HG02870 (cell line): ENCODE results near the gene ATP7B.

Experiments
- ATAC-seq: cut with Tn5 transposase; IDR thresholded peaks from one replicate; pipeline ENCODE4 v1.9.1; 2021; ENCODE audit warnings: mild to moderate bottlenecking, moderate library complexity; ENCODE audit not compliant: unreplicated experiment

ATP7B gene

DNA sequence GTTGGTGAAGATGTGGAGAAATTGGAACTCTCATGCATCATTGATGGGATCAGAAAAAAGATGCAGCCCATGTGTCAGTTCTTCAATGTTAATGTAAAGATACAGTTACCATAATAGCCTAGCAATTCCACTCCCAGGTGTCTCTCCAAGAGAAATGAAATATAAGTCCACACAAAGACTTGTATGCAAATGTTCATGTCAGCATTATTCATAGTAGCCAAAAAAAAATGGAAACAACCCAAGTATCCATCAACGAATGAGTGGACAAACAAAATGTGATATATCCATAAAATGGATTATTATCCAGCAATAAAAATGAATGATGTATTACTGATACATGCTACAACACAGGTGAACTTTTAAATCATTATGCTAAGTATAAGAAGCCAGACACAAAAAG lies 110.8 kb downstream of the ATP7B start:
- ATAC-seq: no peak

DNA sequence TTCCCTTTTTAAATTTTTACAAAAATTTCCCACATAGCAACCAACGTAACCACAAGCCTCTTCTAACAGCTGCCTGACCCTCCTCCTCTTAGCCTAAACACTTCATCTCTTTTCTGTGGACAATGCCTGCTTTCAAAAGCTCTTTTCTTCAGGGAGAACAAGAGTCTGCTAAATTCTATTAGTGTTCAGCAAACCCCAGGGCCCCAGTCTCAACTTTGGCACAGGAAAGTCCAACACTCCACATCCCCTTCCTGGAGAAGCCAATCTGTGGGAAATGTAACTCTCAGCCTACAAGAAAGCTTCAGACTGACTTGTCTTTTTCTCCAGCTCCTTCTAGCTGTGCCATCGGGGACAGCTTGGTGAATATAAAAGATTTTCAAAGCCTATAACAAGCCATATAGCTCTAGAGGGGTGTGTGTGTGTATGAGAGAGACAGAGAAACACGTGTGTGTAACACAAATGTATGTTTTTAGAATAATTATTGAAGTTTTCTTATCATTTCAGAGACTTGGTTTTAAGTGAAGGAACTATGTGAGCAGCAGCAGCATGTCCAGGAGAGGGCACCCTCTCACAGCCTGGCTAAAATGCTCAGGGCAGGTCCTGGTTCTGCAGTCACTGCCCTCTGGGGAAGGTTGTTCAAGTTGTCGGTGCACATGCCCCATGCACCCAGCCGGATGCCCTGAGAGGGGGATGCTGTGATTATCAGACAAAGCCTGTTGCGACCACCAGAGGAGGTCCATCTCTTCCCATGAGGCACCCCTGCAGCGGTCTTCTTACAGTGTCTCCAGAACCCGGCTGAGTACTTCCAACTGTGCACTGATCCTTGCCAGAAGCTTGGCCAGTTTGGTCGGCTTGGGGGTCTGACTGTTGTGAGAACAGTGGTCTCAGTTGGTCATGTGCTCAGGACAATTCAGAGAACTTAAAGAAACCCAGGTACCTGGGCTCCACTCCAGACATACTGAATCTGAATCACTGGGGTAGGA lies 115.1 kb downstream of the ATP7B start:
- ATAC-seq: peak; percentile 81

DNA sequence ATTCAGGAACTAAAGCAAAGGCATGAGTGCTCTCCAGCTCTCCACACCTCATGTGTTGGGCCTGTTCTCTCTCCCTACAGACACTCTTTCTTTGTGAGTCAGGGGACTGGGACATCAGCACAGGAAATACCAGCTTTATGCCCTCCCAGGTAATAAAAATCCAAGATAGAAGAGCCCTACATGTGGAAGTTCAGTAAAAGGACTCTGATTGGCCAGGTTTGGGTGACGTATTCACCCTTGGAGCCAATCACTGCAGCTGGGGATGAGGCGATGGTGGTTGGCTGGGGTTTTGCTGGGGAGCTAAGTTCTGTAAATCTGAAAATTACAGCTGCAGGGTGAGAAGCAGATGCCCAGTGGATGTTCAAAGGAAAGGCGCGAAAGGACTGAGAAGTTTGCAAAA lies 117.0 kb downstream of the ATP7B start:
- no peak for ATAC-seq

DNA sequence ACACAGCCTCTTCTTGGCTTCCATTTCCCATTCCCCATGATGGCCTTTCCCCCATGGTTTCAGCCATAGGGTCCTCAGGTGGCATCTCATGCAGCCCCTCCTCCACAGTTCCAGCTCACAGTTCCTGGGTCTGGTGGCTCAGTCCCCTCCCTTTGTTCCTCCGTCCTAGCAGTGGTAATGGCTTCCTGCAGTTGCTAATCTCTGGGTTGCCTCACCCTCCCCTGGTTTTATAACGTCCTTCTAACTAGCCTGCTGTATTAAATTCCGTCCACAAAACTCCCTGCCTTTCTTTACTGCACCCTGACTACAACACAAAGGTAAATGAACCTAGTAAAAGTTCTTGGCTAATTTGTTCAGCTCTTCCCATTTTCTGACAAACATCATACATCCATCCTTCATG lies 118.6 kb downstream of the ATP7B start:
- ATAC-seq: no peak

DNA sequence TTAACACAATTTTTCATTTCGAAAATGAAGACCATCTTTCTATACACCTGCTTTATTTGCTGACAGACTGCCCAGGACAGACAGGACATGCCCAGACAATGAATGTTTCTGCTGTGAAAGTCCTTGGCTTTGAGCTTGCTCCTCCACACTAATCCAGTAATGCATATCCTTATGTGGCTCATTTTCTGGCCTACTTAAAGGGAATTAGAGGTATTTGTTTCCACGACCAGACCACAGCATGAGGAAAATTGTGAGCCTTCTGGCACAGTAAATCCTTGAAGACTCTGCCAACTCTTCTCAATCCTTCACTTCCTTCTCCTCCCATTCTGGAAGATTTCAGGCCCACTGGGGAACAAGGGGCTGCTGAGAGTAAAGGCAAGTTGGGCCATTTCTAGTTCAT lies 123.8 kb downstream of the ATP7B start:
- ATAC-seq: no peak

DNA sequence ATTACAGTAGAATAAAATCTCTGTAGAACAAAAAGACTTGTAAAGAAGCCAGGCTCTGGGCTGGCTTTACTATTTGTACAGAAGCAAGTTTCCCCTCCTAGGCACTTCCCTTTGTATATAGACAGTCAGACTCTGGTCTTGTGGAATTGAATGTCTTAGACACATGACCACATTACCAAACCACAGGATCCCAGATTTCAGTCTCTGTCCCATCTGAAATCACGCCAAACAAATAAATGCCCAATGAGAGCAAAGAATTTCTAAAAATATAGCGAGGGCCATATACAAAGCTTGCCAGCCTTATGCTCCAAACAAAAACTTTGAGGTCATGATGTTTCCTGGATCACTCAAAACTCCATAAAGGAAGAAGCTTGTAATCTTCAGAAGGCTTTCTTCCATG lies 125.6 kb downstream of the ATP7B start:
- no peak for ATAC-seq

DNA sequence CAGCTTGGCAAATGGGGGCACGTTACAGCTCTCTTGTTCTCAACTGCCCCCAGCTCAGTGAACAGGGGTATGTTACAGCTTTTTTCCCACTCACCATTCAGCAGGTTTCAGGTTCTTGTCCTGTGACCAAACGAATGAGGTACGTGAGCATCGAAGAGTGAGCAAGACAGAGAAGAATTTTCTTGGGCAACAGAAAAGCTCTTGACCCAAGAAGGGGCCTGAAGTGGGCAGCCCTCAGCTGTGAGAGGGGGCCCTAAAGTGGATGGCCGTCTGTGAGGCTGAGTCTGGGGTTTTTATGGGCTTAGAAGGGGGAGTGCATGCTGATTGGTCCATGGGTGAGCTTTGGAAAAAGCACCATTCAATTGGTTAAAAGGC lies 128.0 kb downstream of the ATP7B start:
- no peak for ATAC-seq
